HG02763 (cell line): Measurements from ENCODE around the gene ZNF329.
"Not testable (repeated sequence)": the region's sequence is repeated elsewhere in the genome, so short reads cannot be mapped to it uniquely, and the experiment has no call there.

Source experiments
- ATAC-seq: cut with Tn5 transposase; IDR thresholded peaks from one replicate; pipeline ENCODE4 v1.9.1; 2021; ENCODE audit warnings: mild to moderate bottlenecking, moderate library complexity; ENCODE audit not compliant: unreplicated experiment

Gene ZNF329

GRCh38 chr19:58150328-58150921, at the start of gene ZNF329:
Gene ZNF329, minus strand, starts transcription at chr19:58150789. Its CDS starts 21,286 bp downstream, at chr19:58129503.
- ATAC-seq, result peak; percentile 57

- ATAC-seq, result no peak
Measured at GRCh38 chr19:58196901-58197616, 46.5 kb upstream of the ZNF329 start.

- ATAC-seq, result no peak
Measured at GRCh38 chr19:58183817-58184215, 33.2 kb upstream of the ZNF329 start.

GRCh38 chr19:58182989-58183816, 32.6 kb upstream of the ZNF329 start, which contains the start of gene ZNF274:
Gene ZNF274, plus strand, starts transcription at chr19:58183061. Its CDS starts 905 bp downstream, at chr19:58183966.
- ATAC-seq, result peak; percentile 89

GRCh38 chr19:58182577-58182988, 32.0 kb upstream of the ZNF329 start:
- no peak for ATAC-seq

- ATAC-seq, result no peak
Measured at GRCh38 chr19:58181902-58182576, 31.4 kb upstream of the ZNF329 start.

GRCh38 chr19:58170860-58171259, 20.3 kb upstream of the ZNF329 start:
- ATAC-seq, result no peak

- ATAC-seq, result no peak
Measured at GRCh38 chr19:58166708-58167280, 16.2 kb upstream of the ZNF329 start.

- no peak for ATAC-seq
Measured at GRCh38 chr19:58166268-58166667, 15.7 kb upstream of the ZNF329 start.

- ATAC-seq, result no peak
Measured at GRCh38 chr19:58157045-58157728, 6.6 kb upstream of the ZNF329 start.

GRCh38 chr19:58154679-58155648, 4.4 kb upstream of the ZNF329 start:
- ATAC-seq, result peak; percentile 67

- no peak for ATAC-seq
Measured at GRCh38 chr19:58154287-58154678, 3.7 kb upstream of the ZNF329 start.

GRCh38 chr19:58153386-58153785, 2.8 kb upstream of the ZNF329 start:
- ATAC-seq, result no peak

- ATAC-seq, result not testable (repeated sequence)
Measured at GRCh38 chr19:58147475-58147874, 3.1 kb downstream of the ZNF329 start.

- no peak for ATAC-seq
Measured at GRCh38 chr19:58145849-58146248, 4.7 kb downstream of the ZNF329 start.

- ATAC-seq, result no peak
Measured at GRCh38 chr19:58134244-58134643, 16.3 kb downstream of the ZNF329 start.

GRCh38 chr19:58129284-58129683, 21.3 kb downstream of the ZNF329 start:
- ATAC-seq, result no peak

- ATAC-seq, result no peak
Measured at GRCh38 chr19:58128041-58128685, 22.4 kb downstream of the ZNF329 start.
